CD14-positive monocyte (primary cell): ENCODE measurements around the gene SUB1. TPM values are rescaled to one million over a fixed set of nuclear protein-coding genes. Genes with fewer than 3 reads are reported as not detected.

Experiments used
- DNase-seq, 3 donors: peaks; one replicate each; pipeline ENCODE4 v3.0.0-alpha.2; 2011 to 2022
- H2AFZ ChIP-seq: 2 replicates; pipeline ENCODE4 v1.6.0; 2012; ENCODE audit warnings: mild to moderate bottlenecking, low read depth, low read length, inconsistent platforms; ENCODE audit not compliant: insufficient read depth, poor library complexity, severe bottlenecking
- H3K27ac ChIP-seq, 2 donors: 1 replicate in 1 of 2; 2 replicates in 1 of 2; pipeline ENCODE4 v1.5.1; 2012 to 2013; ENCODE audit warnings: low read length in 2 of 2, control low read depth in 1 of 2, inconsistent platforms in 1 of 2, low read depth in 1 of 2, mild to moderate bottlenecking in 1 of 2
- H3K27me3 ChIP-seq, 2 donors: one replicate each; pipeline versions ENCODE4 v1.6.0 to v1.6.1; 2011 to 2013; ENCODE audit warnings: low read length in 2 of 2; ENCODE audit not compliant: control insufficient read depth in 2 of 2, insufficient read depth in 2 of 2
- H3K36me3 ChIP-seq, 2 donors: replicated peaks in 1 of 2; 1 replicate in 1 of 2; 2 replicates in 1 of 2; pipeline versions ENCODE4 v1.5.1 to v1.6.1; 2012 to 2013; ENCODE audit warnings: low read length in 2 of 2, control low read depth in 1 of 2, inconsistent platforms in 1 of 2, mild to moderate bottlenecking in 1 of 2; ENCODE audit not compliant: insufficient read depth in 2 of 2, control insufficient read depth in 1 of 2
- H3K4me1 ChIP-seq, 2 donors: 1 replicate in 1 of 2; 2 replicates in 1 of 2; pipeline versions ENCODE4 v1.5.1 to v1.6.1; 2012 to 2013; ENCODE audit warnings: low read length in 2 of 2, control low read depth in 1 of 2, inconsistent platforms in 1 of 2, mild to moderate bottlenecking in 1 of 2, moderate library complexity in 1 of 2; ENCODE audit not compliant: insufficient read depth in 2 of 2, control insufficient read depth in 1 of 2
- H3K4me2 ChIP-seq: replicated peaks from 2 replicates; pipeline ENCODE3; 2012; ENCODE audit warnings: low read length, moderate library complexity, mild to moderate bottlenecking; ENCODE audit not compliant: poor library complexity, severe bottlenecking; ENCODE audit errors: extremely low read depth
- H3K4me3 ChIP-seq, 3 experiments: fragments of 200-600 bp in 1 of 3; sonication (generic) in 1 of 3; replicated peaks in 1 of 3; 1 replicate in 2 of 3; 2 replicates in 1 of 3; pipeline ENCODE4 v1.5.1; 2011 to 2013; ENCODE audit warnings: low read length in 3 of 3, mild to moderate bottlenecking in 3 of 3, control low read depth in 2 of 3, low read depth in 2 of 3, inconsistent platforms in 1 of 3, moderate library complexity in 1 of 3
- H3K79me2 ChIP-seq: 2 replicates; pipeline ENCODE4 v1.6.0; 2012; ENCODE audit warnings: mild to moderate bottlenecking, control low read depth, inconsistent platforms, low read length, moderate library complexity; ENCODE audit not compliant: insufficient read depth
- H3K9ac ChIP-seq: 2 replicates; pipeline ENCODE4 v1.6.0; 2017; ENCODE audit warnings: low read length, mild to moderate bottlenecking; ENCODE audit not compliant: insufficient read depth, poor library complexity, severe bottlenecking
- H3K9me3 ChIP-seq, 2 donors: replicated peaks in 1 of 2; 1 replicate in 1 of 2; 2 replicates in 1 of 2; pipeline versions ENCODE4 v1.5.1 to v1.6.1; 2012 to 2013; ENCODE audit warnings: low read length in 2 of 2, control low read depth in 1 of 2; ENCODE audit not compliant: control insufficient read depth in 1 of 2, insufficient read depth in 1 of 2
- H4K20me1 ChIP-seq: 2 replicates; pipeline ENCODE4 v1.6.0; 2012; ENCODE audit warnings: mild to moderate bottlenecking, low read length, control low read depth, moderate library complexity; ENCODE audit not compliant: insufficient read depth
- H3K27ac Mint-ChIP-seq, 7 donors: one replicate each; pipeline ENCODE4 v1.8.0; 2020; ENCODE audit warnings: mild to moderate bottlenecking in 7 of 7, mixed read lengths in 7 of 7, moderate library complexity in 6 of 7, inconsistent platforms in 2 of 7
- H3K27me3 Mint-ChIP-seq, 3 donors: one replicate each; pipeline ENCODE4 v1.8.0; 2021 to 2022; ENCODE audit warnings: low read depth in 3 of 3, mild to moderate bottlenecking in 3 of 3, mixed read lengths in 3 of 3, moderate library complexity in 3 of 3, inconsistent platforms in 1 of 3
- H3K36me3 Mint-ChIP-seq, 2 donors: one replicate each; pipeline ENCODE4 v1.8.0; 2020; ENCODE audit warnings: mixed read lengths in 2 of 2, inconsistent platforms in 1 of 2, mild to moderate bottlenecking in 1 of 2
- H3K4me1 Mint-ChIP-seq: one replicate; pipeline ENCODE4 v1.8.0; 2020; ENCODE audit warnings: mild to moderate bottlenecking, mixed read lengths
- H3K4me3 Mint-ChIP-seq, 2 donors: one replicate each; pipeline ENCODE4 v1.8.0; 2020; ENCODE audit warnings: mild to moderate bottlenecking in 2 of 2, mixed read lengths in 2 of 2, moderate library complexity in 1 of 2
- H3K9me3 Mint-ChIP-seq, 7 donors: one replicate each; pipeline ENCODE4 v1.8.0; 2020 to 2022; ENCODE audit warnings: mixed read lengths in 7 of 7, mild to moderate bottlenecking in 6 of 7, moderate library complexity in 6 of 7, inconsistent platforms in 2 of 7
- CTCF ChIP-seq: fragments of 200-600 bp; IDR thresholded peaks from one replicate; pipeline ENCODE4 v1.8.0; 2022; ENCODE audit warnings: antibody characterized with exemption, mild to moderate bottlenecking
- WGBS: methylation state at CpG from one replicate; pipeline ENCODE4 v1.1.5; 2013; ENCODE audit warnings: missing lambda C conversion rate; ENCODE audit not compliant: insufficient coverage; 5-methylcytosine and 5-hydroxymethylcytosine counted together
- intact Hi-C, 2 donors: fragments of 100-400 bp; cut with micrococcal nuclease; formaldehyde crosslinking; loops; one replicate each; pipeline versions ENCODE4 v1.15.0 to v1.15.1; 2023
- polyA plus RNA-seq, 3 donors: library from polyadenylated mRNA; depleted of rRNA in 1 of 3; unstranded in 2 of 3; stranded (reverse) in 1 of 3; fragments of 300-500 nt in 2 of 3; fragments of >200 nt in 1 of 3; fragmentation: Illumina TruSeq in 2 of 3; gene quantifications; 1 replicate in 2 of 3; 2 replicates in 1 of 3; pipeline ENCODE4 v1.2.3, GENCODE V29; 2012 to 2021

SUB1 gene
- polyA plus RNA-seq, 3 donors = 74.3 to 454 (median 399) TPM

- TF ChIP-seq CTCF = no peak
- Mint-ChIP-seq H3K4me1 (peaks cover 15% of the 10 kb centered on the region), H3K27me3 (no peaks in the 10 kb centered on the region), H3K4me3 (no peak overlapping the region), H3K9me3 (peaks cover 0 to 2% (median 0%) of the 10 kb centered on the region in 7 donors), H3K27ac (peak overlapping the region in 1 of 7 donors; percentile 11), H3K36me3 (peaks cover 77 to 87% of the 10 kb centered on the region in 2 donors)
- Histone ChIP-seq H3K36me3 (peaks cover 61 to 81% of the 10 kb centered on the region in 2 donors), H3K9ac (no peak overlapping the region), H3K4me3 (no peak overlapping the region), H3K27me3 (no peaks in the 10 kb centered on the region), H3K27ac (no peak overlapping the region), H2AFZ (no peak overlapping the region), H3K4me1 (peaks cover 8 to 9% of the 10 kb centered on the region in 2 donors), H3K79me2 (peaks cover 56% of the 10 kb centered on the region), H3K4me2 (no peak overlapping the region), H3K9me3 (no peaks in the 10 kb centered on the region), H4K20me1 (peaks cover 67% of the 10 kb centered on the region)
- intact Hi-C loops = no loop called here
- WGBS = no CpG with 5 or more reads among the region's 1 CpG
- no peak for DNase-seq
These were observed 16.4 kb downstream of the SUB1 start for GRCh38 chr5:32601623-32602295.

DNA sequence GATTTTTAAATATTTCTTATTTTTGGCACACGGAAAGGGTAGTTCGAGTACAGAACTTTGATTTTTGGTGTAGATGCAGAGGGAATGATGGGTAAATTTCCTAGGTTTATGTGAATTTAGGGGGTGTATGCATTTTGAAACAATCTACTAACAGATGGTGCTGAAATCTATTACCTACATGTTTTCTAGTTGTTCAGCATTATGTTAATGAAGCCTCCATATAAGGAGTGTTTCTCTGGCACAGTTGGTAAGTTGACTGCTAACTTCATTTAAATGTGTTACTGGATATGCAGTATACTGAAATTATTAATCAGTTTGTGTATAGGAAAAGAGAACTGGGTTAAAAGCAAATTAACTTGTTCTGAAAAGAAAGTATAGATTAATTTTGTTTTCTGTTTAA, 17.5 kb downstream of the SUB1 start:
- Mint-ChIP-seq H3K36me3 (peaks cover 79 to 92% of the 10 kb centered on the region in 2 donors), H3K27ac (no peak overlapping the region), H3K4me1 (peaks cover 7% of the 10 kb centered on the region), H3K27me3 (no peaks in the 10 kb centered on the region), H3K4me3 (no peak overlapping the region), H3K9me3 (peaks cover 0 to 2% (median 0%) of the 10 kb centered on the region in 7 donors)
- 94% methylated on average over 2 of the region's 2 CpGs for WGBS
- H3K4me1 ChIP-seq = no peaks in the 10 kb centered on the region
- H3K4me2 ChIP-seq = no peak overlapping the region
- TF ChIP-seq CTCF = no peak
- H3K79me2 ChIP-seq = peaks cover 46% of the 10 kb centered on the region
- H3K27me3 ChIP-seq = no peaks in the 10 kb centered on the region
- H2AFZ ChIP-seq = no peak overlapping the region
- intact Hi-C loops = no loop called here
- H3K9ac ChIP-seq = no peak overlapping the region
- H3K9me3 ChIP-seq = no peaks in the 10 kb centered on the region
- H3K4me3 ChIP-seq = no peak overlapping the region
- DNase-seq = no peak
- H3K36me3 ChIP-seq = peaks cover 67 to 92% of the 10 kb centered on the region in 2 donors
- H3K27ac ChIP-seq = no peak overlapping the region
- peaks cover 59% of the 10 kb centered on the region for H4K20me1 ChIP-seq
